PC-3 (cell line): Measurements from ENCODE around the gene U2SURP.

Experiments
- EZH2 ChIP-seq: fragments of 300-600 bp; sonication (generic); IDR thresholded peaks from one replicate; pipeline ENCODE4 v1.6.1; 2017; ENCODE audit warnings: antibody characterized with exemption, mild to moderate bottlenecking, low read length; ENCODE audit not compliant: unreplicated experiment
- EZH2phosphoT487 ChIP-seq: fragments of 300-600 bp; sonication (generic); IDR thresholded peaks from 2 replicates; pipeline ENCODE4 v1.6.1; 2018; ENCODE audit warnings: mild to moderate bottlenecking, antibody characterized with exemption, low read length, borderline replicate concordance
- TF ChIP-seq, protein P1 (sequence below): fragments of 300-600 bp; sonication (generic); conservative IDR thresholded peaks from 2 replicates; pipeline ENCODE4 v1.5.1; 2017; ENCODE audit warnings: antibody characterized with exemption, low read depth, mild to moderate bottlenecking, low read length

DNA sequence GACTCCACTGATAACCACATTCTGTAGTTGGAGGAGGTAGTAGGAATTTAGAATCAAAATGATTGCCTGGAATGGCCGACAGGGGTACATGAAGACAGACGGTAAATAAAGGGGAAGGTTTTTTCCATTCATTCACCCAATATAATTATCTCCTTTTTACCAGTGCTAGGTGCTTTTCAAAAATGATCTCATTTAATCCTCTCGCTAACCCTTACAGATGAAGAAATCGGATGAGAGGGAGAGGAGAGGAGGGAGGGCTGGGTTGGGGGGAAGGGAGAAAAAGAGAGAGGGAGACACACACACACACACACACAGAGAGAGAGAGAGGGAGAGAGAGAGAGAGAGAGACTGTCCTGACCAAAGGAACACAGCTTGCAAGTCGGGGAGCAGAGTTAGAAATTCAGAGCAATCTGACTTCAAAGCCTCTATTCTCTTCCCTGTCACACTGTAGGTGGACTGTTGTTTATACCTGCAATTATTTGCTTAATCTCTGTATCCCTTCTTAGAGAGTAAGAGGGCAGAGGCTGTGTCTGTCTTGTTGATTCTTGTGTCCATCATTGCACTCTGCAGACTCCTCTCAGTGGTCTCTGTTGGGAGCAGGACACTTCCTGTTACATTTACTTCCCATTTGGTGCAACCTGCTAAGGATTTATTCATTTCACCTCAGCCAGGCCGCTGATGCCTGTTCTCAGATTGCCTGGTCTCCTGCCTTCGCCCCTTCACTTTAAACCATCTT is 19.2 kb upstream of the U2SURP start:
- TF ChIP-seq, protein P1, sequence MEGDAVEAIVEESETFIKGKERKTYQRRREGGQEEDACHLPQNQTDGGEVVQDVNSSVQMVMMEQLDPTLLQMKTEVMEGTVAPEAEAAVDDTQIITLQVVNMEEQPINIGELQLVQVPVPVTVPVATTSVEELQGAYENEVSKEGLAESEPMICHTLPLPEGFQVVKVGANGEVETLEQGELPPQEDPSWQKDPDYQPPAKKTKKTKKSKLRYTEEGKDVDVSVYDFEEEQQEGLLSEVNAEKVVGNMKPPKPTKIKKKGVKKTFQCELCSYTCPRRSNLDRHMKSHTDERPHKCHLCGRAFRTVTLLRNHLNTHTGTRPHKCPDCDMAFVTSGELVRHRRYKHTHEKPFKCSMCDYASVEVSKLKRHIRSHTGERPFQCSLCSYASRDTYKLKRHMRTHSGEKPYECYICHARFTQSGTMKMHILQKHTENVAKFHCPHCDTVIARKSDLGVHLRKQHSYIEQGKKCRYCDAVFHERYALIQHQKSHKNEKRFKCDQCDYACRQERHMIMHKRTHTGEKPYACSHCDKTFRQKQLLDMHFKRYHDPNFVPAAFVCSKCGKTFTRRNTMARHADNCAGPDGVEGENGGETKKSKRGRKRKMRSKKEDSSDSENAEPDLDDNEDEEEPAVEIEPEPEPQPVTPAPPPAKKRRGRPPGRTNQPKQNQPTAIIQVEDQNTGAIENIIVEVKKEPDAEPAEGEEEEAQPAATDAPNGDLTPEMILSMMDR, result no peak
- TF ChIP-seq EZH2, result no peak
- TF ChIP-seq EZH2phosphoT487, result no peak
